H1 (cell line): ENCODE measurements around the gene ZNF219. TPM values are rescaled to one million over a fixed set of nuclear protein-coding genes. Genes with fewer than 3 reads are reported as not detected.

Experiments used
- ATF2 ChIP-seq: IDR thresholded peaks from 2 replicates; pipeline ENCODE4 v1.6.1; 2012; ENCODE audit warnings: low read length, inconsistent platforms
- ATF3 ChIP-seq: IDR thresholded peaks from 2 replicates; pipeline ENCODE4 v1.6.1; 2011; ENCODE audit warnings: low read depth, mild to moderate bottlenecking, low read length; ENCODE audit not compliant: insufficient read depth
- BACH1 ChIP-seq: IDR thresholded peaks from 2 replicates; pipeline ENCODE4 v1.6.1; 2012; ENCODE audit warnings: low read length, improper control_type of control experiment
- CHD1 ChIP-seq: IDR thresholded peaks from 2 replicates; pipeline ENCODE4 v1.6.1; 2012; ENCODE audit warnings: low read depth, low read length, improper control_type of control experiment
- CTCF ChIP-seq, 3 experiments: IDR thresholded peaks; 1 replicate in 2 of 3; 2 replicates in 1 of 3; pipeline versions ENCODE4 v1.5.1 to v1.6.1; 2011; ENCODE audit warnings: low read length in 3 of 3, mild to moderate bottlenecking in 3 of 3, inconsistent platforms in 2 of 3, low read depth in 1 of 3, moderate library complexity in 1 of 3; ENCODE audit not compliant: insufficient read depth in 1 of 3; ENCODE audit errors: control extremely low read depth in 1 of 3
- EP300 ChIP-seq, 2 experiments: IDR thresholded peaks; 1 replicate in 1 of 2; 2 replicates in 1 of 2; pipeline ENCODE4 v1.6.1; 2011 to 2012; ENCODE audit warnings: low read depth in 2 of 2, low read length in 2 of 2, mild to moderate bottlenecking in 2 of 2, borderline replicate concordance in 1 of 2, inconsistent platforms in 1 of 2, moderate library complexity in 1 of 2
- GABPA ChIP-seq: IDR thresholded peaks from 2 replicates; pipeline ENCODE4 v1.6.1; 2011; ENCODE audit warnings: mild to moderate bottlenecking, low read length, moderate library complexity, borderline replicate concordance; ENCODE audit not compliant: insufficient read depth
- HDAC6 ChIP-seq: IDR thresholded peaks from one replicate; pipeline ENCODE4 v1.7.1; 2012; ENCODE audit warnings: low read depth, mild to moderate bottlenecking, inconsistent platforms, low read length, moderate library complexity
- JUN ChIP-seq: IDR thresholded peaks from 2 replicates; pipeline ENCODE4 v1.6.1; 2011; ENCODE audit warnings: low read depth, mild to moderate bottlenecking, improper control_type of control experiment, low read length
- KDM1A ChIP-seq: fragments of 200-600, 300-600 bp; sonication (generic); IDR thresholded peaks from 2 replicates; pipeline ENCODE4 v1.7.1; 2016; ENCODE audit warnings: mild to moderate bottlenecking, low read length, borderline replicate concordance
- KDM4A ChIP-seq: IDR thresholded peaks from one replicate; pipeline ENCODE4 v1.7.1; 2012; ENCODE audit warnings: low read depth, mild to moderate bottlenecking, moderate library complexity, low read length, inconsistent platforms; ENCODE audit not compliant: severe bottlenecking
- NANOG ChIP-seq: IDR thresholded peaks from 2 replicates; pipeline ENCODE4 v1.6.1; 2011; ENCODE audit warnings: low read length, low read depth, mild to moderate bottlenecking, inconsistent platforms; ENCODE audit not compliant: insufficient read depth, poor library complexity, severe bottlenecking
- NRF1 ChIP-seq: IDR thresholded peaks from 2 replicates; pipeline ENCODE4 v1.6.1; 2011; ENCODE audit warnings: mild to moderate bottlenecking, low read depth, low read length, improper control_type of control experiment
- RNF2 ChIP-seq: fragments of 200-900, 300-1000 bp; sonication (generic); IDR thresholded peaks from 2 replicates; pipeline ENCODE4 v1.7.1; 2016; ENCODE audit warnings: borderline replicate concordance, low read depth, mild to moderate bottlenecking, antibody characterized with exemption, low read length; ENCODE audit not compliant: poor library complexity, severe bottlenecking; ENCODE audit errors: missing control alignments
- SIX5 ChIP-seq: IDR thresholded peaks from 2 replicates; pipeline ENCODE4 v1.6.1; 2011; ENCODE audit warnings: mild to moderate bottlenecking, low read depth, low read length
- SP1 ChIP-seq: IDR thresholded peaks from 2 replicates; pipeline ENCODE4 v1.6.1; 2011; ENCODE audit warnings: low read depth, low read length
- SRF ChIP-seq: IDR thresholded peaks from 2 replicates; pipeline ENCODE4 v1.6.1; 2011; ENCODE audit warnings: mild to moderate bottlenecking, low read depth, low read length, moderate library complexity
- TAF7 ChIP-seq: optimal IDR thresholded peaks from 2 replicates; pipeline ENCODE3; 2011; ENCODE audit warnings: low read depth, mild to moderate bottlenecking, inconsistent platforms, low read length, moderate library complexity, borderline replicate concordance
- polyA plus RNA-seq, 7 experiments: library from polyadenylated mRNA; depleted of rRNA in 3 of 7; stranded (reverse) in 5 of 7; unstranded in 2 of 7; fragments of >200 nt in 5 of 7; fragments of 200-250 nt in 2 of 7; gene quantifications; 1 replicate in 5 of 7; 2 replicates in 1 of 7; 4 replicates in 1 of 7; pipeline versions ENCODE4 v1.2.1 to v1.2.3, GENCODE V29; 2011 to 2013; ENCODE audit warnings: missing spikeins in 2 of 7, mixed read lengths in 2 of 7
- total RNA-seq: library from RNA; stranded (reverse); fragmentation: NEBNext Ultra II Directional; extraction: Animal tissue kit (Norgen Biotek cat#: 25700); gene quantifications from 2 replicates; pipeline ENCODE4 v1.2.1, GENCODE V29; 2021

The ZNF219 gene
- total and polyA plus RNA-seq, 2 of the 8 experiments (the other 6 are each of a cell fraction or from before 2014, with no cell fraction given) = 113 to 160 TPM

DNA sequence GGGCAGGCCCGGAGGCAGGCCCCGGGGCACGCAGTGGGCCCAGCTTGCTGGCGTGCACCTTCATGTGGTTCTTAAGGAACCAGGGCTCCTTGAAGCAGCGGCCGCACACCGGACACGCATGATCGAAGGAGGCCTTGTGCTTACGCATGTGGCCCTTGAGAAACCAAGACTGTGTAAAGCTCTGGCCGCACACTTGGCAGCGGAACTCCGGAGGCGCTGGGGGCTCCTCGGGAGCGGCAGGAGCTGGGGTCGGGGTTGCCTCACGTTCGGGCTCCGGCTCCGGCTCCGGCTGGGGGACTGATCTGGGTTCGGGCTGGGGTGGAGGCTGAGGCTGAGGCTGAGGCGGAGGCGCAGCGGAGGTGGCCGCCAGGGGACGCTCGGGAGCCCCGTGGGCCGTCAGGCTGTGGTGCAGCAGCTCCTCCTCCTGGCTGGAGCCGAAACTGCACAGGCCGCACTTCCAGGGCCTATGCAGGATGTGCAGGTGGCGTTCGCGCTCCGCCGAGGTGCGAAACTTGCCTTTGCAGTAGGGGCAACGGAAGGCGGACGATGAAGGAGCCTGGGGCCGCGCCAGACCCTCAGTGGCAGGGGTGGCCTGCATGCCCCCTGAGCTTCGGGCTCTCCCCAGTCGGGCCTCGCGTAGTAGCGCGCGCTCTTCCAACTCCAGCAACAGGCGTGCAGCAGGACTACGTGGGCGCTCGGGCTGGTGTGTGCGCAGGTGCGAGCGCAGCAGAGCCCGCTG lies 6.0 kb downstream of the ZNF219 start (continued):
- TF ChIP-seq GABPA (peak; percentile 59; the same call in 1 of the 2 replicates), SP1 (0 out of 2 replicates have a peak, but pooled peaks have one; percentile 52), SIX5 (no peak), KDM4A (no peak), EP300 (IDR thresholded peaks at IDR 0.05; ENCODE audit: borderline replicate concordance in 1 of 2, low read depth in 2 of 2, low read length in 2 of 2) (peak in 1 of 2 experiments; percentile 63; a peak in 1 of 3 replicates), ATF2 (no peak), TAF7 (peak; percentile 92), BACH1 (no peak), NRF1 (no peak; the same call in 1 of the 2 replicates), JUN (no peak), KDM1A (no peak), HDAC6 (no peak), NANOG (no peak), CTCF (IDR thresholded peaks at IDR 0.05; ENCODE audit: control extremely low read depth in 1 of 3, insufficient read depth in 1 of 3, low read depth in 1 of 3, low read length in 3 of 3) (peak; percentile 100), CHD1 (no peak), SRF (peak; percentile 44; the same call in 1 of the 2 replicates), RNF2 (no peak), ATF3 (peak; percentile 85)
